Liver (tissue), 3 donors: Measurements from ENCODE around the gene FAT1.

Experiments used
- CTCF ChIP-seq: fragments of 150-350 bp; IDR thresholded peaks from 2 replicates; pipeline ENCODE4 v1.5.1; 2017; ENCODE audit warnings: improper control_type of control experiment, low read depth, low read length; ENCODE audit not compliant: missing input control
- EGR1 ChIP-seq, 2 donors: IDR thresholded peaks; 2 replicates each; pipeline ENCODE4 v1.6.1; 2016 to 2018; ENCODE audit warnings: antibody characterized with exemption in 2 of 2, low read depth in 2 of 2
- FOXA1 ChIP-seq: IDR thresholded peaks from 2 replicates; pipeline ENCODE4 v1.6.1; 2016; ENCODE audit warnings: antibody characterized with exemption
- HNF4A ChIP-seq, 2 donors: conservative IDR thresholded peaks; 2 replicates each; pipeline ENCODE4 v1.6.1; 2016; ENCODE audit warnings: antibody characterized with exemption in 2 of 2, mild to moderate bottlenecking in 2 of 2
- JUND ChIP-seq, 2 donors: IDR thresholded peaks; 2 replicates each; pipeline ENCODE4 v1.6.1; 2016; ENCODE audit warnings: antibody characterized with exemption in 2 of 2
- ZBTB33 ChIP-seq: IDR thresholded peaks from 2 replicates; pipeline ENCODE4 v1.6.1; 2016; ENCODE audit warnings: antibody characterized with exemption
- donor health status: healthy.
- donor health status: healthy.

DNA sequence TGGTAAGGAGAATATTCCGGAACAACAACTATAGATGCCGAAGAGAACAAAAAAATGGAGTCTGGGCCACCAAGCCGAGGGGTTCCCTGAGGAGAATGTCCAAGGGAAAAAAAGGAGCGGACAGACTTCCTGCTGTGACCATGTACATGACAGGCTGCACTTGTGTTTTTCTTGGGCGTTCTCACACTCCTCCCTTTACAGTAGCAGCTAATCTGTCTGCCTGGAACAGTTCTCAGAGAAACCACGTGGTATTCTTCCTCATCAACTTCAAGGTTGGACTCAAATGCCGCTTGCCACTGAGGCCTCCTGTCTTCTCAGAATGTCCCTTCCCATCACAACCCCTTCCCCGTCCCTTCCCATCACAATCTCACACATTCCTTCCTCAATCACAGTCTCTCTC, 137.5 kb downstream of the FAT1 start:
- TF ChIP-seq CTCF (no peak), HNF4A (conservative IDR thresholded peaks at IDR 0.05) (no peak), ZBTB33 (no peak), EGR1 (IDR thresholded peaks at IDR 0.05; ENCODE audit: low read depth in 2 of 2) (no peak), FOXA1 (no peak), JUND (IDR thresholded peaks at IDR 0.05) (no peak)
